Gastrocnemius medialis (tissue), 4 donors: Measurements from ENCODE around the gene TEX52. TPM values are rescaled to one million over a fixed set of nuclear protein-coding genes. Genes with fewer than 3 reads are reported as not detected.
A peak's percentile ranks its signal among the peaks of the same experiment; 100 is the strongest.

Experiments used
- ATAC-seq, 2 donors: fragments of 150-250 bp; one replicate each; pipeline ENCODE4 v1.9.1; 2016
- DNase-seq, 2 donors: peaks; one replicate each; pipeline ENCODE4 v3.0.0-alpha.2; 2019
- H3K27ac ChIP-seq, 4 donors: fragments of 200-600 bp; sonication (generic); 1 replicate in 1 of 4; 2 replicates in 3 of 4; pipeline ENCODE4 v1.5.1; 2016 to 2018; ENCODE audit warnings: mild to moderate bottlenecking in 2 of 4, moderate library complexity in 1 of 4
- H3K27me3 ChIP-seq, 3 donors: fragments of 200-600 bp; sonication (generic) in 2 of 3; 1 replicate in 1 of 3; 2 replicates in 2 of 3; pipeline versions ENCODE4 v1.5.1 to v1.6.0; 2016 to 2019; ENCODE audit warnings: mild to moderate bottlenecking in 1 of 3, moderate library complexity in 1 of 3
- H3K36me3 ChIP-seq, 2 donors: fragments of 200-600 bp; sonication (generic) in 1 of 2; one replicate each; pipeline ENCODE4 v1.5.1; 2017 to 2018
- H3K4me1 ChIP-seq, 2 donors: fragments of 200-600 bp; sonication (generic) in 1 of 2; one replicate each; pipeline ENCODE4 v1.5.1; 2016 to 2017; ENCODE audit warnings: mild to moderate bottlenecking in 2 of 2
- H3K4me3 ChIP-seq, 4 donors: fragments of 200-600 bp; sonication (generic) in 3 of 4; 1 replicate in 1 of 4; 2 replicates in 3 of 4; pipeline ENCODE4 v1.5.1; 2016 to 2019; ENCODE audit warnings: mild to moderate bottlenecking in 2 of 4
- H3K9me3 ChIP-seq, 3 donors: fragments of 200-600 bp; sonication (generic) in 2 of 3; 1 replicate in 1 of 3; 2 replicates in 2 of 3; pipeline ENCODE4 v1.5.1; 2016 to 2019
- CTCF ChIP-seq, 5 experiments: fragments of 450-650 bp in 3 of 5; fragments of 200-600 bp in 2 of 5; sonication (generic) in 2 of 5; IDR thresholded peaks in 4 of 5; conservative IDR thresholded peaks in 1 of 5; 1 replicate in 4 of 5; 2 replicates in 1 of 5; pipeline ENCODE4 v1.5.1; 2016 to 2019; ENCODE audit warnings: antibody characterized with exemption in 5 of 5, mild to moderate bottlenecking in 3 of 5, moderate library complexity in 3 of 5
- POLR2A ChIP-seq, 2 donors: fragments of 450-650 bp; IDR thresholded peaks; one replicate each; pipeline ENCODE4 v1.6.1; 2017; ENCODE audit warnings: antibody characterized with exemption in 2 of 2, mild to moderate bottlenecking in 2 of 2, moderate library complexity in 2 of 2
- in situ Hi-C, 4 donors: fragments of 200-750 bp; cut with MboI; loops; one replicate each; pipeline versions ENCODE4 v1.15.0 to v1.8.0; 2017; ENCODE audit warnings: low sequenced_read_pairs in 4 of 4
- intact Hi-C: fragments of 100-400 bp; cut with DNase I; formaldehyde crosslinking; loops from one replicate; pipeline ENCODE4 v1.15.1; 2023; ENCODE audit warnings: low total_unique reads
- total RNA-seq, 4 donors: library from RNA; depleted of rRNA; stranded (reverse); fragments of >200 nt; gene quantifications; one replicate each; pipeline versions ENCODE4 v1.1.0 to v1.2.3, GENCODE V29; 2016

The TEX52 gene
- total RNA-seq, 4 donors from 2014 or later = 0.68 TPM; not detected in 3

- ATAC-seq (no peak), DNase-seq (no peak)
- H3K4me1 ChIP-seq = peaks cover 13 to 20% of the 10 kb centered on the region in 2 donors
- intact Hi-C loops = loop anchor here (10.0 kb wide), 1 partner anchor 187 kb away; no protein-coding TSS in a partner anchor
- H3K36me3 ChIP-seq = no peaks in the 10 kb centered on the region
- peak overlapping the region; percentile 73 to 78 (median 76) for H3K27ac ChIP-seq
- no peaks in the 10 kb centered on the region for H3K27me3 ChIP-seq
- TF ChIP-seq POLR2A (IDR thresholded peaks at IDR 0.05) (no peak), CTCF (IDR thresholded peaks at IDR 0.05 in 4 of 5, conservative IDR thresholded peaks at IDR 0.05 in 1 of 5) (no peak)
- in situ Hi-C loops = loop anchor here in 1 of 4 donors (10.0 kb wide), 1 partner anchor 177 kb away; no protein-coding TSS in a partner anchor
- H3K4me3 ChIP-seq = no peak overlapping the region
- no peaks in the 10 kb centered on the region for H3K9me3 ChIP-seq
Measured at GRCh38 chr12:2857576-2857975, 737 bp upstream of the TEX52 start.

- ATAC-seq (peak; percentile 51 to 57), DNase-seq (no peak)
- Histone ChIP-seq H3K27me3 (no peaks in the 10 kb centered on the region), H3K4me3 (no peak overlapping the region), H3K27ac (no peak overlapping the region), H3K4me1 (peaks cover 13 to 20% of the 10 kb centered on the region in 2 donors), H3K36me3 (no peaks in the 10 kb centered on the region), H3K9me3 (no peaks in the 10 kb centered on the region)
- intact Hi-C loops (loop anchor here (10.0 kb wide), 1 partner anchor 189 kb away; no protein-coding TSS in a partner anchor), in situ Hi-C loops (loop anchor here in 1 of 4 donors (10.0 kb wide), 1 partner anchor 179 kb away; no protein-coding TSS in a partner anchor)
- no peak for TF ChIP-seq POLR2A (IDR thresholded peaks at IDR 0.05)
- no peak for TF ChIP-seq CTCF (IDR thresholded peaks at IDR 0.05 in 4 of 5, conservative IDR thresholded peaks at IDR 0.05 in 1 of 5)
Measured at GRCh38 chr12:2856051-2856450, 788 bp downstream of the TEX52 start.

- ATAC-seq = no peak
- no peaks in the 10 kb centered on the region for H3K27me3 ChIP-seq
- TF ChIP-seq POLR2A (IDR thresholded peaks at IDR 0.05) (no peak), CTCF (IDR thresholded peaks at IDR 0.05 in 4 of 5, conservative IDR thresholded peaks at IDR 0.05 in 1 of 5) (no peak)
- no peak overlapping the region for H3K27ac ChIP-seq
- intact Hi-C loops = loop anchor here (10.0 kb wide), 1 partner anchor 189 kb away; no protein-coding TSS in a partner anchor
- no peaks in the 10 kb centered on the region for H3K9me3 ChIP-seq
- H3K4me1 ChIP-seq = peaks cover 13 to 20% of the 10 kb centered on the region in 2 donors
- DNase-seq = no peak
- no peak overlapping the region for H3K4me3 ChIP-seq
- in situ Hi-C loops = loop anchor here in 1 of 4 donors (10.0 kb wide), 1 partner anchor 179 kb away; no protein-coding TSS in a partner anchor
- no peaks in the 10 kb centered on the region for H3K36me3 ChIP-seq
Measured at GRCh38 chr12:2855546-2855945, 1.3 kb downstream of the TEX52 start.

- Histone ChIP-seq H3K27me3 (no peaks in the 10 kb centered on the region), H3K4me3 (no peak overlapping the region), H3K4me1 (peaks cover 13 to 20% of the 10 kb centered on the region in 2 donors), H3K36me3 (no peaks in the 10 kb centered on the region), H3K27ac (no peak overlapping the region), H3K9me3 (no peaks in the 10 kb centered on the region)
- no peak for TF ChIP-seq POLR2A (IDR thresholded peaks at IDR 0.05)
- TF ChIP-seq CTCF (IDR thresholded peaks at IDR 0.05 in 4 of 5, conservative IDR thresholded peaks at IDR 0.05 in 1 of 5) = no peak
- DNase-seq (no peak), ATAC-seq (no peak)
- intact Hi-C loops = loop anchor here (10.0 kb wide), 1 partner anchor 190 kb away; no protein-coding TSS in a partner anchor
- in situ Hi-C loops = loop anchor here in 1 of 4 donors (10.0 kb wide), 1 partner anchor 180 kb away; no protein-coding TSS in a partner anchor
Measured at GRCh38 chr12:2854669-2855453, 2.0 kb downstream of the TEX52 start.
